A375 (cell line): ENCODE data around the gene SLC35B4. TPM values are rescaled to one million over a fixed set of nuclear protein-coding genes. Genes with fewer than 3 reads are reported as not detected.

Experiments
- total RNA-seq: library from RNA; depleted of rRNA; stranded (reverse); fragments of >200 nt; shearing (Covaris generic); gene quantifications from 2 replicates; pipeline ENCODE4 v1.2.3, GENCODE V29; 2014; rRNA removed

Gene SLC35B4
- total RNA-seq, result 43.0 and 49.1 TPM in 2 replicates

GRCh38 chr7:134316539-134317344, at the start of gene SLC35B4:
SLC35B4 (minus strand) TSS chr7:134316930; CDS start chr7:134316751, 179 bp downstream.

Other genes starting within 250 kb of the SLC35B4 start
- gene LRGUK, start 189.6 kb downstream of the SLC35B4 start, total RNA-seq, result 0.24 and 0.57 TPM in 2 replicates
- gene AKR1B1, start 142.2 kb upstream of the SLC35B4 start, total RNA-seq, result 50.4 and 53.9 TPM in 2 replicates
- gene AKR1B10, start 210.6 kb upstream of the SLC35B4 start, total RNA-seq, result 0.13 TPM in 1 of 2 replicates, not detected in the other
- gene AKR1B15, start 232.2 kb upstream of the SLC35B4 start, total RNA-seq, result not detected in 2 replicates